Body of pancreas (tissue), 4 donors: ENCODE data around the gene SLC6A19. TPM values are rescaled to one million over a fixed set of nuclear protein-coding genes. Genes with fewer than 3 reads are reported as not detected.
A peak's percentile ranks its signal among the peaks of the same experiment; 100 is the strongest.

Source experiments
- ATAC-seq: fragments of 150-250 bp; one replicate; pipeline ENCODE4 v1.9.1; 2016
- DNase-seq, 4 donors: peaks; one replicate each; pipeline ENCODE4 v3.0.0-alpha.2; 2019
- H3K27ac ChIP-seq, 4 donors: fragments of 200-600 bp; sonication (generic); 1 replicate in 3 of 4; 2 replicates in 1 of 4; pipeline versions ENCODE4 v1.5.1 to v1.6.1; 2016 to 2019; ENCODE audit warnings: mild to moderate bottlenecking in 1 of 4, mixed read lengths in 1 of 4, moderate library complexity in 1 of 4
- H3K27me3 ChIP-seq, 2 donors: fragments of 200-600 bp; sonication (generic); one replicate each; pipeline ENCODE4 v1.6.0; 2016; ENCODE audit warnings: mild to moderate bottlenecking in 1 of 2
- H3K36me3 ChIP-seq, 2 donors: fragments of 200-600 bp; sonication (generic); replicated peaks in 1 of 2; 2 replicates each; pipeline ENCODE4 v1.5.1; 2016; ENCODE audit warnings: low read depth in 2 of 2; ENCODE audit not compliant: insufficient read depth in 1 of 2
- H3K4me1 ChIP-seq: fragments of 200-600 bp; sonication (generic); one replicate; pipeline ENCODE4 v1.6.0; 2016
- H3K4me3 ChIP-seq, 2 donors: fragments of 200-600 bp; sonication (generic); 1 replicate in 1 of 2; 2 replicates in 1 of 2; pipeline ENCODE4 v1.5.1; 2016 to 2019
- H3K9me3 ChIP-seq, 3 donors: fragments of 200-600 bp; sonication (generic); 1 replicate in 2 of 3; 2 replicates in 1 of 3; pipeline ENCODE4 v1.5.1; 2016
- POLR2A ChIP-seq, 3 donors: fragments of 450-650 bp; IDR thresholded peaks; one replicate each; pipeline ENCODE4 v1.6.1; 2016; ENCODE audit warnings: antibody characterized with exemption in 3 of 3, mild to moderate bottlenecking in 2 of 3
- WGBS, 2 donors: methylation state at CpG; one replicate each; pipeline ENCODE4 v1.1.5; 2017; 5-methylcytosine and 5-hydroxymethylcytosine counted together
- intact Hi-C: fragments of 100-400 bp; cut with DNase I; formaldehyde crosslinking; loops from one replicate; pipeline ENCODE4 v1.15.1; 2023
- total RNA-seq, 2 donors: library from RNA; depleted of rRNA; stranded (reverse); fragments of >200 nt; gene quantifications; one replicate each; pipeline ENCODE4 v1.1.0, GENCODE V29; 2016
- TF ChIP-seq, protein P1 (sequence below), 7 experiments: fragments of 450-650 bp in 4 of 7; fragments of 200-600 bp in 3 of 7; sonication (generic) in 3 of 7; IDR thresholded peaks; one replicate each; pipeline ENCODE4 v1.5.1; 2016 to 2019; ENCODE audit warnings: antibody characterized with exemption in 7 of 7

Gene SLC6A19
- total RNA-seq, 2 donors from 2014 or later, result 0.66 to 1.3 TPM

DNA sequence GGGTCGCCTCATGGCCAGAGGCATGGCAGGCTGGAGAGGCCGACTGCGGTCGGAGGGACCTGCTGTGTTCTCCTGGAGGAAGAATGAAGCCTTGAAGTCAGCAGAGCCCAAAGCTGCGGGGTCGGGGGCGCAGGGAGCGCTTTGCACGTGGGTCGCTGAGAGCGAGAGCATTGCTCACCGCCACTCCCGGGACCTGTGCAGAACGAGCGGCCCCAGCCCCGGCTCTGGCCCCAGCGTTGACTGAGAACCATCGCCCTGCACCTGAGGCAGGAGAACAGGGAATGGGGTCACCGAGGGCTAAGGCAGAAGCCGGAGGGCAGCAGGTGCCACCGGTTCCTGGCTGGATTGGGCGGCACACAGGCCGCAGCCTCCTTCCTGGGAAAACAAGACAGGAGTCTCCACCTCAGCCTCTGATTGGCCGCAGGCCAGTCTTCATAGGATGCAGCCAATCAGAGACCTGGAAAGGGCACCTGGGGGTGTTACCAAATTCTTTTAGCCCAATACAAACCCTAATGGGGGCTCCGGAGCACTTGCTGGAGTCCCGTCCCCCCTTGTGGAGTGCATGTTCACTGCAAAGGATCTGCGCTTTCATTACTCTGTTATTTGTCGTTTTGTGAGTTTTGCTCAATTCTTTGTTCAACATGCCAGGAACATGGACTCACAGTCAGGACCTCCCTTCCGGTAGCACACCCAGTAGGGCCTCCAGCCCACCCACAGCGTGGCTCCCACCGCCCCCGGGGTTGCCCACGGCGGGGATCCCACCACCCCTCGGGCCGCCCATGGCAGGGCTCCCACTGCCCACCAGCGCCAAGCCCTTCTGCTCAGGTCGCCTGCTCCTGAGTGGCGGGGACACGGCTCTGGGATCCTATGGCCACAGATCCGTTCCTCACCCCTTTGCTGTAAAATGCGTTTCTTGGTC, 24.7 kb upstream of the SLC6A19 start:
- Histone ChIP-seq H3K9me3 (no peaks in the 10 kb centered on the region), H3K27ac (no peak overlapping the region), H3K4me3 (no peak overlapping the region), H3K36me3 (no peaks in the 10 kb centered on the region), H3K4me1 (peaks cover 18% of the 10 kb centered on the region), H3K27me3 (no peaks in the 10 kb centered on the region)
- 91 to 94% methylated on average over 28 to 39 of the region's 42 CpGs for WGBS, 2 donors
- ATAC-seq (no peak), DNase-seq (peak in 2 of 4 donors; percentile 3 to 6)
- intact Hi-C loops, result loop anchor here (5.0 kb wide), 1 partner anchor 471 kb away; no protein-coding TSS in a partner anchor
- TF ChIP-seq, protein P1, sequence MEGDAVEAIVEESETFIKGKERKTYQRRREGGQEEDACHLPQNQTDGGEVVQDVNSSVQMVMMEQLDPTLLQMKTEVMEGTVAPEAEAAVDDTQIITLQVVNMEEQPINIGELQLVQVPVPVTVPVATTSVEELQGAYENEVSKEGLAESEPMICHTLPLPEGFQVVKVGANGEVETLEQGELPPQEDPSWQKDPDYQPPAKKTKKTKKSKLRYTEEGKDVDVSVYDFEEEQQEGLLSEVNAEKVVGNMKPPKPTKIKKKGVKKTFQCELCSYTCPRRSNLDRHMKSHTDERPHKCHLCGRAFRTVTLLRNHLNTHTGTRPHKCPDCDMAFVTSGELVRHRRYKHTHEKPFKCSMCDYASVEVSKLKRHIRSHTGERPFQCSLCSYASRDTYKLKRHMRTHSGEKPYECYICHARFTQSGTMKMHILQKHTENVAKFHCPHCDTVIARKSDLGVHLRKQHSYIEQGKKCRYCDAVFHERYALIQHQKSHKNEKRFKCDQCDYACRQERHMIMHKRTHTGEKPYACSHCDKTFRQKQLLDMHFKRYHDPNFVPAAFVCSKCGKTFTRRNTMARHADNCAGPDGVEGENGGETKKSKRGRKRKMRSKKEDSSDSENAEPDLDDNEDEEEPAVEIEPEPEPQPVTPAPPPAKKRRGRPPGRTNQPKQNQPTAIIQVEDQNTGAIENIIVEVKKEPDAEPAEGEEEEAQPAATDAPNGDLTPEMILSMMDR (IDR thresholded peaks at IDR 0.05), result no peak
- TF ChIP-seq POLR2A (IDR thresholded peaks at IDR 0.05), result no peak

DNA sequence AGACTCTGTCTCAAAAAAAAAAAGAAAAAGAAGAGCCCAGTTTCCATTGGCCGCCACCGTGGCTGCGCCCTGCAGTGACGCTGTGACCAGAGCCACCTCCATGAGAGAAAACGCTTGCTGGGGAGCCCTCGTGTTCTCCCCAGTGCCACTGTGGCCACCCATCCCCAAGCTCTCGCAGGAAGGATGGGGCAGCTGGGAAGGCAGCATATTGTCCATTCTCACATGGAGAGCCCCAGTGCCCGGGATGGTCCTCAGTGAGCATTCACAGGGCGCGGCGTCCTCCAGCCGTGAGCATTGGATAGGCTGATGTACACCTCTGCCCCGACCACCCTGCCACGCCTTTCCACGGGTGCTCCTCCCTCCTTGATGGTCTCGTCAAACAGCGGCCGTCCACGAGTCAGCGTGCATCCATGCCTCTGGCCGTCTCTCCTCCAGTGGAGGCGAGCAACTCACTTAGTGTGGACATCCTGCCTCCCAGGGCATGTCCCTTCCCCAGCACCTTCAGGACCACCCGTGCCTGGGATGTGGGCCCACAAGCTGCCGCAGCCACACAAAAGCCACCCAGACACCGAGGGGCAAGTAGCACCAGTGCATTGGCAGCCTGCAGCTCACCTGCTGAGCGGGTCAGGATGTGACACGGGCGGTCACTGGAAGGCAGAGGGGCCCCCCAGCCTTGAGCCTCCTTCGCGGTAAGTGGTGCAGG, 23.4 kb upstream of the SLC6A19 start:
- no peaks in the 10 kb centered on the region for H3K27me3 ChIP-seq
- H3K9me3 ChIP-seq, result no peaks in the 10 kb centered on the region
- intact Hi-C loops, result loop anchor here (5.0 kb wide), 1 partner anchor 469 kb away; no protein-coding TSS in a partner anchor
- H3K36me3 ChIP-seq, result no peaks in the 10 kb centered on the region
- peaks cover 31% of the 10 kb centered on the region for H3K4me1 ChIP-seq
- no peak for ATAC-seq
- no peak overlapping the region for H3K4me3 ChIP-seq
- DNase-seq, result peak in 2 of 4 donors; percentile 1 to 5
- 93 to 94% methylated on average over 11 to 18 of the region's 30 CpGs for WGBS, 2 donors
- TF ChIP-seq POLR2A (IDR thresholded peaks at IDR 0.05), result no peak
- TF ChIP-seq, protein P1 (IDR thresholded peaks at IDR 0.05), result no peak
- H3K27ac ChIP-seq, result no peak overlapping the region

DNA sequence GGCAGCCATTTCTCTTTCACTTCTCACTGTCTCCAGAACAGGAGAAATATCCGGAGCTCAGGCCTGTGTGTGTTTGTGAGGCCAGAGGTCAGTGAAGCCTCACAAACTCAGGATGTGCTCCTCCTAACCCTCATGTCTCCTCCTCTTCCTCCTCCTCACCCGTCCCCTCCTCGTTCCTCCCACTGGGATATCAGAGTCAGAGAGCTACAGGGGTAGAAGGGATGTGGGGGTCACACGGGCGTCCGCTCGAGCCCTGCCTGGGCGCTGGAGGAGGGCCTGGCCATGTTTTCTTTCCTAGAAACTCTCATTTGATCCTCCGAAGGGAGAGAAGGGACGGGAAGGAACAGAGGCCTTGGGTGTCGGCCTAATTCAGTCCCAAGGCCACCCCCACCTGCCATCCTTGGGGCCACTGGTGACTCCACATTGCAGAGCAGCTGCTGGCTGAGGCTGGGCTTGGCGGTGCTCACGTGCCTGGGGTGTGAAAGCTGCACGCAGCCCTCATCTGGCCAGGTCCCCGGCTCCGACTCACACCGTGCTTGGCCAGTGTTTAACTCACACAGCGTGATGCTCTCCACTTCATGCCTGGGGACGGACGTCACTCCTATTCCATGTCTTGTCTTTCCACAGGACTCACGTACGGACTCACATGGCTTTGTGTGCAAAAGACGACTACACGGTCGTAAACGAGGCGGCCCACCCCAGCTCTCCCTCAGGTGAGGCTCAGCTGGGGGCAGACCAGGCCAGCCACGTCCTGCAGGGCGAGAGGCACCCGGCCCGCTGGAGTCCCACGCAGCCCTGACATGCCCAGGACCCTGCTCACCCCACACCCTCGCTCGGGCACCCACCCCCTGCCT, 22.6 kb upstream of the SLC6A19 start:
- Histone ChIP-seq H3K27me3 (no peaks in the 10 kb centered on the region), H3K27ac (no peak overlapping the region), H3K4me3 (no peak overlapping the region), H3K4me1 (peaks cover 39% of the 10 kb centered on the region), H3K9me3 (no peaks in the 10 kb centered on the region), H3K36me3 (no peaks in the 10 kb centered on the region)
- TF ChIP-seq, protein P1 (IDR thresholded peaks at IDR 0.05), result no peak
- TF ChIP-seq POLR2A (IDR thresholded peaks at IDR 0.05), result no peak
- intact Hi-C loops, result loop anchor here (5.0 kb wide), 1 partner anchor 469 kb away; no protein-coding TSS in a partner anchor
- DNase-seq (peak in 1 of 4 donors; percentile 12), ATAC-seq (no peak)
- WGBS, 2 donors, result 78% methylated on average over 8 of the region's 34 CpGs; no CpG with 5 or more reads in 1 of the 2 donors

DNA sequence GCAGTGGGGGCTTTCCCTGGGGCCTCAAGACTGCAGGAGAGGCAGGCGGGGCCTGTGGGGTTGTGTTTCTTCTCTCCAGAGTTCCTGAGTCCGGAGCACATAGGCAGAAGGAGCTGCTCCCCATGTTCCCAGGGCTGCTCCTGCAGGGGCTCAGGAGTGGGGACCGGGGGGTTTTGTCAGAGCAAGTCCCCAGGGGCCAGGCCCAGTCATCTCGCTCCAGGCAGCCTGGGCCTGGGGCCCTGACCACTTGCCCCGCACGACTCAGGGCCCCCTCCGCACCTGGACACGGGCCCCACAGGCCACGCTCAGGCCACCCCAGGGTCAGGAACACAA, 22.0 kb upstream of the SLC6A19 start:
- intact Hi-C loops, result loop anchor here (5.0 kb wide), 1 partner anchor 468 kb away; no protein-coding TSS in a partner anchor
- no CpG with 5 or more reads among the region's 9 CpGs for WGBS, 2 donors

More for the DNA sequence above, 22.0 kb upstream of the SLC6A19 start:
- Histone ChIP-seq H3K27ac (no peak overlapping the region), H3K27me3 (no peaks in the 10 kb centered on the region), H3K9me3 (no peaks in the 10 kb centered on the region), H3K4me1 (peaks cover 41% of the 10 kb centered on the region), H3K4me3 (no peak overlapping the region), H3K36me3 (no peaks in the 10 kb centered on the region)
- no peak for DNase-seq
- TF ChIP-seq POLR2A (IDR thresholded peaks at IDR 0.05), result no peak
- TF ChIP-seq, protein P1 (IDR thresholded peaks at IDR 0.05), result no peak
- ATAC-seq, result no peak
